Gastroesophageal sphincter (tissue), 3 donors: ENCODE measurements around the gene TMEM207.

Source experiments
- CTCF ChIP-seq, 4 experiments: fragments of 200-600 bp in 2 of 4; fragments of 450-650 bp in 2 of 4; sonication (generic) in 1 of 4; IDR thresholded peaks; one replicate each; pipeline ENCODE4 v1.5.1; 2017 to 2019; ENCODE audit warnings: antibody characterized with exemption in 4 of 4, mild to moderate bottlenecking in 2 of 4, moderate library complexity in 2 of 4
- EP300 ChIP-seq: sonication (generic); formaldehyde crosslinking; IDR thresholded peaks from one replicate; pipeline ENCODE4 v1.6.1; 2017; ENCODE audit warnings: antibody characterized with exemption, mild to moderate bottlenecking
- POLR2A ChIP-seq, 2 donors: fragments of 450-650 bp; IDR thresholded peaks; one replicate each; pipeline ENCODE4 v1.6.1; 2017; ENCODE audit warnings: antibody characterized with exemption in 2 of 2, mild to moderate bottlenecking in 2 of 2, moderate library complexity in 1 of 2
- POLR2AphosphoS5 ChIP-seq: sonication (generic); formaldehyde crosslinking; IDR thresholded peaks from one replicate; pipeline ENCODE4 v1.6.1; 2017; ENCODE audit warnings: antibody characterized with exemption

- TF ChIP-seq CTCF (IDR thresholded peaks at IDR 0.05) (no peak), POLR2A (IDR thresholded peaks at IDR 0.05) (no peak), POLR2AphosphoS5 (no peak), EP300 (no peak)
Observed at GRCh38 chr3:190492129-190492528, 42.4 kb upstream of the TMEM207 start.
